BE2C (cell line): ENCODE measurements around the gene NAT14.
"Not testable (repeated sequence)": the region's sequence is repeated elsewhere in the genome, so short reads cannot be mapped to it uniquely, and the experiment has no call there.

Experiments used
- DNase-seq: peaks from one replicate; pipeline ENCODE4 v3.0.0-alpha.2; 2020
- H3K27me3 ChIP-seq: fragments of 250-450 bp; sonication (Bioruptor Pico); 2 replicates; pipeline ENCODE4 v1.5.1; 2020; ENCODE audit warnings: mild to moderate bottlenecking
- H3K36me3 ChIP-seq: fragments of 250-450 bp; sonication (Bioruptor Pico); 2 replicates; pipeline ENCODE4 v1.5.1; 2020; ENCODE audit warnings: mild to moderate bottlenecking
- H3K4me1 ChIP-seq: fragments of 250-450 bp; sonication (Bioruptor Pico); 2 replicates; pipeline ENCODE4 v1.5.1; 2020
- H3K4me3 ChIP-seq: 2 replicates; pipeline ENCODE4 v1.5.1; 2011; ENCODE audit warnings: low read depth, low read length
- H3K9me3 ChIP-seq: fragments of 250-450 bp; sonication (Bioruptor Pico); 2 replicates; pipeline ENCODE4 v1.5.1; 2020
- CTCF ChIP-seq: IDR thresholded peaks from 2 replicates; pipeline ENCODE4 v1.5.1; 2012; ENCODE audit warnings: mild to moderate bottlenecking, low read depth, low read length

The NAT14 gene

GRCh38 chr19:55495646-55496349 is 10.8 kb downstream of the NAT14 start:
- Histone ChIP-seq H3K9me3 (no peaks in the 10 kb centered on the region), H3K36me3 (no peaks in the 10 kb centered on the region), H3K4me3 (no peak overlapping the region), H3K4me1 (no peaks in the 10 kb centered on the region), H3K27me3 (no peaks in the 10 kb centered on the region)
- DNase-seq: no peak
- no peak for TF ChIP-seq CTCF

- H3K36me3 ChIP-seq, H3K27me3 ChIP-seq, H3K9me3 ChIP-seq, H3K4me1 ChIP-seq, DNase-seq, H3K4me3 ChIP-seq: not testable (repeated sequence)
These were observed 11.8 kb downstream of the NAT14 start for GRCh38 chr19:55496820-55497219.

- no peak overlapping the region for H3K4me3 ChIP-seq
- H3K9me3 ChIP-seq: no peaks in the 10 kb centered on the region
- no peak for TF ChIP-seq CTCF
- H3K4me1 ChIP-seq: no peaks in the 10 kb centered on the region
- H3K27me3 ChIP-seq: no peaks in the 10 kb centered on the region
- no peaks in the 10 kb centered on the region for H3K36me3 ChIP-seq
- no peak for DNase-seq
These were observed 12.8 kb downstream of the NAT14 start for GRCh38 chr19:55497763-55498162.

GRCh38 chr19:55498246-55498840 is 13.4 kb downstream of the NAT14 start:
- H3K9me3 ChIP-seq: peaks cover 2% of the 10 kb centered on the region
- no peaks in the 10 kb centered on the region for H3K27me3 ChIP-seq
- no peaks in the 10 kb centered on the region for H3K4me1 ChIP-seq
- H3K4me3 ChIP-seq: no peak overlapping the region
- H3K36me3 ChIP-seq: no peaks in the 10 kb centered on the region
- no peak for DNase-seq
- TF ChIP-seq CTCF: no peak

- no peak overlapping the region for H3K4me3 ChIP-seq
- H3K9me3 ChIP-seq: peaks cover 4% of the 10 kb centered on the region
- no peaks in the 10 kb centered on the region for H3K4me1 ChIP-seq
- no peak for DNase-seq
- no peaks in the 10 kb centered on the region for H3K36me3 ChIP-seq
- TF ChIP-seq CTCF: no peak
- no peaks in the 10 kb centered on the region for H3K27me3 ChIP-seq
These were observed 15.5 kb downstream of the NAT14 start for GRCh38 chr19:55500368-55500952.

- Histone ChIP-seq H3K9me3 (peaks cover 4% of the 10 kb centered on the region), H3K27me3 (no peaks in the 10 kb centered on the region), H3K4me3 (no peak overlapping the region), H3K36me3 (no peaks in the 10 kb centered on the region), H3K4me1 (no peaks in the 10 kb centered on the region)
- no peak for TF ChIP-seq CTCF
- DNase-seq: no peak
These were observed 17.4 kb downstream of the NAT14 start for GRCh38 chr19:55502197-55502952.
